GM19043 (cell line): ENCODE results near the gene ARAP2.
A peak's percentile ranks its signal among the peaks of the same experiment; 100 is the strongest.

Experiments used
- ATAC-seq: cut with Tn5 transposase; IDR thresholded peaks from one replicate; pipeline ENCODE4 v1.9.1; 2021; ENCODE audit warnings: low read depth; ENCODE audit not compliant: unreplicated experiment

The ARAP2 gene

DNA sequence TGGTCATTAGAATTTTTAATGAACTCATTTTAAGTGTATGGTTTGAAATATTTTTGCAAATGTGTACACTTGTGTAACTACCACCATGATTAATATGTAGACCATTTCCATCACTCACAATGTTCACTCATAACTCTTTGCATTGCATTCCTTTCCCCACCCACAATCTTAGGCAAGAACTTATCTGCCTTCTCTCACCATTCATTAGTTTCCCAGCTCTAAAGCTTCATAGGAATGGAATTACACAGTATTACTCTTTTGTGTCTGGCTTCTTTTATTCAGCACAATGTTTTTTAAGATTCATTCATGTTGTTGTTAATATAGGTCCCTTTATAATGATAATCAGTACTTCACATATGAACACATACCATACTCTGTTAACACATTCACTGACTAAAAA lies 106.1 kb downstream of the ARAP2 start:
- ATAC-seq, result no peak

DNA sequence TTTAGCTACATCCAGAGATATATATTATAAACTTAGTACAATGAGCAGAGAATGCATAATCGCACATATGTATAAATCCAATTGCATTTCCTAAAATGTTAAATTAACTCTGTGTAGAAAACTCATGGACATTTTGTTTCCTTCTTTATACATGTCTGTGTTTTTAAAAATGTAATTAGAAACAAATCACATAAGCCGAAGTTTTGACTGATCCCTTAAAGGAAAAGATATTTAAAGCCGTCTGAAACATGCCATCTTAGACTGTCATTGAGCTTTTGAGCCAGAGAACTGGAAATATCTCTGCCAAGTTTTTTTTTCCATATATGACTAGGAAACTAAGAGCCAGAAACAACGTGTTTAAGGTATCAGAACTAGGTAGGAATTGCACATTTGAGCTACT lies 107.0 kb downstream of the ARAP2 start:
- ATAC-seq, result no peak

DNA sequence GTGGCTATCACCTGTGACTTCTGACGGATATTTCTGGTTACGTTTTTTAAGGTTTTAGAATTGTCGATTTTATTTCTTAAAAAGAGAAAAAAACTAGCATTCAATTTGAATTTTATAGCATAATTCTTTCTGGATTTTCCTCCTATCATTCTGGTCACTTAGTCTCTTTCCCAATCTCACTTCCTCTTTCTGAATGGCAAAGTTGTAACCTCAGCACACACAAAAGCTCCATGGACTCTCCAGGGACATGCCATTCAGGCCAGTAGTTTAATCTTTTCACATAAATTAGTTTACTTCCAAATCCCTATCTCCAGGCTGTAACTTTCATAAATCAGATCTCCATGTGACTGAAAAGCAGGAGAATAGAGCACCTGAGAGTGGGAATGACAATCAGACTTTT lies 110.7 kb downstream of the ARAP2 start:
- ATAC-seq, result no peak

- ATAC-seq, result no peak
Measured at GRCh38 chr4:36133086-36133485, 111.2 kb downstream of the ARAP2 start.

DNA sequence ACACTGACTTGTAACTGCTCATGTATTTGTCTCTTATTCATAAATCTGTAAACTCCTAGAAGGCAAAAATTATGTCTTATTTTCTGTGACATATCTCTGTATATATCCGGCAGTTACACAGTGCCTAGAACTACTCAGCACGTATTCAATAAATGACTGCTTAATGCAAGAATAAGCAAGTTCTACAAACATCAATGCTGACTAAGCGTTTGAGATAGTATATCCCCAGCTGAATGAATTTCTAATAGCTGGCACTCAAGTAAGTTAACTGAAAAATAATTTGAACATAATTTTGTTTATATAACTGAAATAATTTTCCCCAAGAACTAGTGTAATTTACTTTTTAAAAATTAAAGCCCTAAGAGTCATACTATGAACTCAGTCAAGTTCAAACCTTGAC lies 113.7 kb downstream of the ARAP2 start:
- ATAC-seq, result no peak

- ATAC-seq, result no peak
Measured at GRCh38 chr4:36128689-36129088, 115.6 kb downstream of the ARAP2 start.

- no peak for ATAC-seq
Measured at GRCh38 chr4:36123906-36124305, 120.4 kb downstream of the ARAP2 start.

DNA sequence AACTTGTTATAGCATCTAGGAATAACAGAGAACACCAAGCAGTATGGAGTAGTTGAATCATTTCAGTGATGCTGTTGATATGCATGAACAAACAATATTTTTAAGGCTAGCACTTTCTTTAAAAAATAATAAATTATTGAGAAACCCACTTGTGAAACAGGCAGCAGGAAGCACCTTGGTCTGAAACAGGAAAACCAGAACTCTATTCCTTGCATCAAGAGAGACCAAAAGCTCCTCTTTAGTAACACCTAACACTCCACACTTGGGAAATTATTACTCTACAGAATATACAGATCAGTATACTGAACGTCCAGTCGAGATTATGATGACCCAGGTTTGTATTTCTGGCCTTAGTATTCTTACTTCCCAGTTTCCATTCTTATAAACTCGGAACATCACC lies 129.0 kb downstream of the ARAP2 start:
- ATAC-seq, result no peak

- ATAC-seq, result no peak
Measured at GRCh38 chr4:36111172-36111571, 133.1 kb downstream of the ARAP2 start.

- no peak for ATAC-seq
Measured at GRCh38 chr4:36099509-36099908, 144.8 kb downstream of the ARAP2 start.

GRCh38 chr4:36094995-36095394 lies 149.3 kb downstream of the ARAP2 start:
- ATAC-seq, result no peak

DNA sequence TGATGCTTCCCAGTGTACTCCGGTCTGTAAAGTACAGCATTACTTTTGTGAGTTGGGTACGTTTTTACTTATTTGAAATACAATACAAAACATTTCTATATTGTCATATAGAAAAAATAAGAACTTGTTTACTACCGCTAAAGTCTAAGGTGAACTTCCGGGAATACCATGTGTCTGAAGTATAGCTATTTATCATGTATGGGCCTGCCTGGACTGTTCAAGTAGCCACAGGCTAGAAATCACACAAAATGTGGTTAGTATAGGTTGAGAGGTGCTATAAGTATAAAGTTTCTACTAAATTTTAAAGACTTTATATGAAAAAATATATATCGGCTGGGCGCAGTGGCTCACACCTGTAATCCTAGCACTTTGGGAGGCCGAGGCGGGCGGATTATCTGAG lies 152.3 kb downstream of the ARAP2 start:
- no peak for ATAC-seq

DNA sequence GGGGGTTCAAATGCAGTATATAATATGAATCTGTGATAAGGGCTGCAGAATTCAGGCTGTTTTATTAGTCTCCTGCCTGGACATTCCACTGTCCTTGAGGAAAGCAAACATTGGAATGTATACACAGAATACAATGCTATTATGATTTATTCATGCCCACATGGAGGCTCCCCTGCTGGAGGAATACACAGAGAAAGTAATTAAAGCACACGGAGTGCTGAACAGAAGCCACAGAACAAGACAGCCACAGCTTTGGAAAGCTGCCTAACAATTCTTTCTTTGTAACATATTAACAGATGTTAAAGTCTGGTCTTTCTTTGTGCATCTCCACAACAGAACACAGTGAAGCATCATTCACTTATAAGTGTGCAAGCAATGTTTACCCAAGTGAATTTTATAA lies 155.8 kb downstream of the ARAP2 start:
- ATAC-seq, result no peak

DNA sequence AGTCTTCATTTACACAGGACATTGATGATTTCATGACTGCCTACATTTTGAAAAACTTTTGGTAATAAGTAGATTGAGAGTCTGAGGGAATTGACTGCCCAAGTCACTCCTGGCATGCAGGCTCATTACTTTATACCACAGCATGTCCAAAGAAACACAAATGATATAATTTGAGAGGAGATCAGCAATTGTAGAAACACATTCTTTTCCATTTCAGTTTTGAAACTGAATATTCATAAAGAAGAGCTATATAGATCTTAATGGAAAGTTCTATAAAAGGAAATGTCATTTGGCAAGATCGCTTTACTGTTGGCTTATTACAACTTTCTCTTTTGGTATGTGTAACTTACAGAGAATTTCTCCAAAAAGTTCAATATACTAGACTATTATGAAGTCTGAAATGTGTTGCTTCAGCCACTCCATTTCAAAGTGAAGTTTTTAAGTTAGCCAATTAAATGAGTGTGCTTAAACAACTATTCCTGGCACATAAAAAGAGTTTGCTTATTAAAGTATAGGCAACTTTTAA lies 158.0 kb downstream of the ARAP2 start:
- ATAC-seq, result no peak

- ATAC-seq, result no peak
Measured at GRCh38 chr4:36082817-36083216, 161.5 kb downstream of the ARAP2 start.

DNA sequence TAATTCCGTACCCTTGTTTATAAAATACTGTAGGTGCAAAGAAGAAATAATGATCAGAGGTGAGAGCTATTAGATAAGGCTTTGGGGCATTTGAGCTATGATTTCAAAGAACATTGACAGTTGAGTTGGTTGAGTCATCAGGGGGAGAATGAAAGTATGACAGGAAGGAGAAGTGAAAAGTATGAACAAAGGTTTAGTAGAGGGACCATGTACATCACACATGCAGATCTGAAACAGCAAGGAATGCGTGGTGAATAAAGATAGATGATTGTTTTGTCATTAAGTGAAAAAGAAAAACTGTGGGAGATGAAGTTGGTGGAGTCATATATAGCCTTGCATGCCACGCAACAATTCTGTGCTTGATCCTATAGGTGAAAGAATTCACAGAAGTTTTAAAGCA lies 163.1 kb downstream of the ARAP2 start:
- peak; percentile 97 for ATAC-seq

DNA sequence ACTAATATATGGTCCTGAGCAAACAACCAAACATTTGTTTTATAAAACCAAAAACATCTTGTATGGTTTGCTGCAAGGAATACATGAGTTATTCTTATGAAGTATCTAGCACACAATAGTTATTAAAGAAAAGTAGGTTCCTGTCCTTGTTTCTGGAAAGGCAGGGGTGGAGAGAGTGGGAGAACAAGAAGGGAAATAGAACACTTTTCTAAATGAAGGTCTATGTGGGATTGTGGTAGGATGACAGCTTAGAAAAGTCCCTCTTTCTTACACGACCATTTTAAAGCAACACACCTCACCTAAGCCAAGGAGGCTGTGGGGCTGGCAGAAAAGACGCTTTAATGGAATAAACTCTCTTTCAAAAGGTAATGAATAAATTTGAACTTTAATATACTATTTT lies 164.6 kb downstream of the ARAP2 start:
- no peak for ATAC-seq

GRCh38 chr4:36078319-36078718 lies 166.0 kb downstream of the ARAP2 start:
- no peak for ATAC-seq

GRCh38 chr4:36072529-36072928 lies 171.8 kb downstream of the ARAP2 start:
- no peak for ATAC-seq

DNA sequence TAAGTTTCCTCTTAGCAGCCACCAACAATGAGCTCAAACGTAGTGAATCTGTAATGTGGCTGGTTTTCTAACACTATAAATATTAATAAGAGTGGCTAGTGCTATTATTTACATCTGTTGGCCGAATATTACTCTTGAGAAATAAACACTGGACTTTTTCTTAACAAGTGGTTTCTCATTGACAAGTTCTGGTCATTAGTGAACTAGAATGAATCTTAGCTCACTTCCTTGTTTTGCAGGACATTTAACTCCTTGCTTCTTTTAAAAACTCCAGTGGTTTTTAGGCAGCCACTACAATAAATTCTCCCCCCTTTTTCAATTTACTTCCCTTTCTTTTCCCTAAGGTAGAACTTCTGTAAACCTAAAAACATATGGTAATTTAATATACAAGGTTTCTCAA lies 177.2 kb downstream of the ARAP2 start:
- no peak for ATAC-seq

DNA sequence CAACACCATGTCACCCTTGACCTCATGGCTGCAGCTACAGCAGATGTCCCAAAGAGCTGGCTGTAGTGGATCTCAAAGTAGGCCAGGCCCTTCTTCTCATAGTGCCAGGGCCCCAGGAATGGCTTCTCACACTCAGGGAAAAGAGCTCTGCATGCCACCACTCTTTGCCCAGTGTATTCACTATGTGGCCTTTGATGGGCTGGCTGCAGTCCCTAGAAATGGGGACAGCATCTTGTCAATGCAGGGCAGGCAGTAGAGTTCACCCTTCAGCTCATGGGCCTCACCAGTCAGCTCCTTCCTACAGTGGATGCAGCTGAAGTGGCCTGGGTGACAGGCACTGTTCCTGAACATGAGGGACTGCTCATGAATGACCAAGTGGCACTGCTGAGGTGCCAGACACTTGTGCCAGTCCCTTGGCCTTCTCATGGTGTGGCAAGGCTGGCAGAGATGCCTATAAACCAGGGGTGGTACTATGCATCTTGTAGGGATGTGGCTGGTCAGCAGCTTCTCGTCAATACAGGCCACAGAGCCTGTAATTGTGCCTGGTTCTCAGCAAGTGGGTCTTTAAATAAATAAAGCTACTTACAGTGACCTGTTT lies 178.9 kb downstream of the ARAP2 start:
- no peak for ATAC-seq

GRCh38 chr4:36064117-36064516 lies 180.2 kb downstream of the ARAP2 start:
- ATAC-seq, result no peak

- no peak for ATAC-seq
Measured at GRCh38 chr4:36056136-36056535, 188.2 kb downstream of the ARAP2 start.
